ENCODE measurements around the gene ESR2.

ESR2 gene

DNA sequence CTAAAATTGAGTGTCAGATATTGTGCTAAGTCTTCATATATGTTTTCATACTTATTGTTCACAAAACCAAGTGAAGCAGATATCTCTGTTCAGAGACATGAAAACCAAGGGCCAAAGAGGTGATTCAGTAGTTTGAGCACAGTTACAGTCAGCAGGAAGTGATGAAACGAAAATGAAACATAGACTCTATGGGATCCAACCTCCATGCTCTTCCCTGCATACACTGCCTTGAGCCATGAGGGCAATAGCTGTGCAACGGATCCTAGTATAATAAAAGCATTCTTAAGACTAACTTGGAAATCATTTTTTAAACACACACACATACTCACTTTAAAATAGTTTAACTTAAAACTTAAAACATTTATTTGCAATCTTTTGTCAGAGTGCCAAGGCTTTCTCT, 27.9 kb downstream of the ESR2 start:
- no peak for DNase-seq (ENCODE audit: low read depth in 1 of 2, low spot score in 1 of 2)

DNA sequence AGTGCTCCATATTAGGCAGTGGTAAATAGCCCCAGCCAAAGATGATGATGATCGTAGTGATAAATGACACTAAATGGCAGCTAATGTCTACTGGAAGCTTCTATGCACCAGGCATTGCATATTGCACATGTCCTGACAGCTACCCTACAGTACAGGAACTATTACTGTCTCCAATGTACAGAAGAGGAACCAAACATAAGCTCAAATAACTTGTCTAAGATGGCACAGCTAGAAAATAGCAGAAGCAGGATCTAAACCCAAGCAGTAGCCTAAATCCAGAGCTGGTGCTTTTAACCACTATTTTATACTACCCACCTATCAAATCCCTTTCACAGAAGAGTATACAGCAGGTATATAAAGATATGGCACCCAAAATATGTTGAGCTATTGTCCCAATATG, 28.9 kb downstream of the ESR2 start:
- DNase-seq (ENCODE audit: low read depth in 1 of 2, low spot score in 1 of 2) = no peak

DNA sequence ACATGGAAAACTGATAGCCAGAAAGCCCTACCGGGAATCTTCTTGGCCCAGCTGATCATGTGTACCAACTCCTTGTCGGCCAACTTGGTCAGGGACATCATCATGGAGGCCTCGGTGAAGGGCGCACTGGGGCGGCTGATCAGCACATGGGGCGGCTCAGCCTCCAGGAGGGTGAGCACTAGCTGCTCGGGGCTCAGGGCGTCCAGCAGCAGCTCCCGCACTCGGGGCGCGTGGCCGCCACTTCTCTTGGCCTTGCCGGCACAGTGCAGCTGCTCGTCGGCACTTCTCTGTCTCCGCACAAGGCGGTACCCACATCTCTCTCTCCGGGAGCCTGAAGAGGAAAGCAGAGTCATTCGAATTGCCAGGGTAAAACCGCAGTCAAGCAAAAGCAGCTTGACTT, 33.8 kb downstream of the ESR2 start:
- no peak for DNase-seq (ENCODE audit: low read depth in 1 of 2, low spot score in 1 of 2)

DNA sequence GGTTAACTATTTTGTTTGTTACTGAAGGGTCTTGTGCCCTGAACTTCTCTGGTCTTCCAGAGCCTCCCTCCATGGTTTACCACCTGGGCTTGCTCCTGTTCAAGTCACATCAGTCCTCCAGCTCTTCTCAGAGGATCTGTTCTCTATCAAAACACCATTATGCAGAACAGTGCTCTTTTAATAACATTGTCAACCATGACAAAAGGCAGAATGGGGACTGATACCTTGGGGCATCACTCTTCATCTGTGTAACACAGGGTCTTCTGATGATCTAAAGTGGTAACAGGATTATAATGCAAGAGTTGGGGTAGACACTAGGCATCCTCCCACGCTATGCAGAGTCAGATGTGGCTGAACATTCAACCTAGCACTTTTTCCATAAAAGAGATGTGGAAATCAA, 38.4 kb downstream of the ESR2 start:
- DNase-seq (ENCODE audit: low read depth in 1 of 2, low spot score in 1 of 2) = no peak

- DNase-seq (ENCODE audit: low read depth in 1 of 2, low spot score in 1 of 2) = no peak
Measured at GRCh38 chr14:64253672-64254071, 40.5 kb downstream of the ESR2 start.

DNA sequence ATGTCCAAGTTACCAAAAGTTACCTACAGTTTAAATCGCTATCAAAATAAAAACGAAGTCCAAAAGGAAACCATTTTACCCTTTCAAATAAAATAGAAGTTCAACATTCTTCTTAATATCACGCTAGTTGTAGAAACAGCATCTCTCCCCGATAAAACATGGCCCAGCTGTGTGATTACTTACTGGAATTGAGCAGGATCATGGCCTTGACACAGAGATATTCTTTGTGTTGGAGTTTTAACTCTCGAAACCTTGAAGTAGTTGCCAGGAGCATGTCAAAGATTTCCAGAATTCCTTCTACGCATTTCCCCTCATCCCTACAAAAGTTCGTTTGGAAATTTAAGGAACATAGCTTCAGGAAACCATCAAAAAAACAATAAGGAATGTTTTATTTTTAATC, 44.8 kb downstream of the ESR2 start:
- DNase-seq (ENCODE audit: low read depth in 1 of 2, low spot score in 1 of 2) = no peak

GRCh38 chr14:64248689-64249088, 45.5 kb downstream of the ESR2 start:
- DNase-seq (ENCODE audit: low read depth in 1 of 2, low spot score in 1 of 2) = no peak

DNA sequence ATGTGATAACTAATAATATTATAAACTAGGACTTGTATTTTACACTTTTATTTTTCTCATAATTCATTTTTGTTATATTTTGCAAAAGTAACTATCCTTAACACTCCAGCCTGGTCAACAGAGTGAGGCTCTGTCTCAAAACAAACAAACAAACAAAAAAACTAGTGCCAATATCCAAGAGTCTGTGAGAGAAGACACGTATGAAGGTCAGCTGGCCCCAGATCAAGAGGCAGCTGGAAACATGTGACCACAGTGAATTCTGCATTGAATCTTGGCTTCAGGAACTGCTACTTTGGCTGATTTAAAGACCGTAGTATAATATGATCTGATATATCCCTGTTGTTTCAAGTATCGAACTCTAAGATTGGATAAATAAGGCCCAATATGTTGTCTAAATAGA, 47.0 kb downstream of the ESR2 start:
- DNase-seq (ENCODE audit: low read depth in 1 of 2, low spot score in 1 of 2) = no peak

- DNase-seq (ENCODE audit: low read depth in 1 of 2, low spot score in 1 of 2) = no peak
Measured at GRCh38 chr14:64246688-64247087, 47.5 kb downstream of the ESR2 start.

- DNase-seq (ENCODE audit: low read depth in 1 of 2, low spot score in 1 of 2) = no peak
Measured at GRCh38 chr14:64245491-64245890, 48.7 kb downstream of the ESR2 start.

DNA sequence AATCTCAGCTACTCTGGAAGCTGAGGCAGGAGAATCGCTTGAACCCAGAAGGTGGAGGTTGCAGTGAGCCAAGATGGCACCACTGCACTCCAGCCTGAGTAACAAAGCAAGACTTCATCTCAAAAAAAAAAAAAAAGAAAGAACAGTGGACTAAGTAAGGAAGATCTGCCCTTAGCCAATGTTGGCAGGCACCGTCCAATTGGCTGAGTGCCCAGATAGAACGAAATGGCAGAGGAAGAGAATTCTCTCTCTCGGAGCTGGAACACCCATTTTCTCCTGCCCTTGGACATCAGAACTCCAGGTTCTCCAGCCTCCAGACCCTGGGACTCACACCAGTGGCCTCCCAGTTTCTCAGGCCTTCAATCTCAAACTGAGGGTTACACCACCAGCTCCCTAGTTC, 49.9 kb downstream of the ESR2 start:
- no peak for DNase-seq (ENCODE audit: low read depth in 1 of 2, low spot score in 1 of 2)

- DNase-seq (ENCODE audit: low read depth in 1 of 2, low spot score in 1 of 2) = no peak
Measured at GRCh38 chr14:64238631-64239030, 55.5 kb downstream of the ESR2 start.

- no peak for DNase-seq (ENCODE audit: low read depth in 1 of 2, low spot score in 1 of 2)
Measured at GRCh38 chr14:64238049-64238448, 56.1 kb downstream of the ESR2 start.

- DNase-seq (ENCODE audit: low read depth in 1 of 2, low spot score in 1 of 2) = no peak
Measured at GRCh38 chr14:64235652-64236640, 58.2 kb downstream of the ESR2 start.

DNA sequence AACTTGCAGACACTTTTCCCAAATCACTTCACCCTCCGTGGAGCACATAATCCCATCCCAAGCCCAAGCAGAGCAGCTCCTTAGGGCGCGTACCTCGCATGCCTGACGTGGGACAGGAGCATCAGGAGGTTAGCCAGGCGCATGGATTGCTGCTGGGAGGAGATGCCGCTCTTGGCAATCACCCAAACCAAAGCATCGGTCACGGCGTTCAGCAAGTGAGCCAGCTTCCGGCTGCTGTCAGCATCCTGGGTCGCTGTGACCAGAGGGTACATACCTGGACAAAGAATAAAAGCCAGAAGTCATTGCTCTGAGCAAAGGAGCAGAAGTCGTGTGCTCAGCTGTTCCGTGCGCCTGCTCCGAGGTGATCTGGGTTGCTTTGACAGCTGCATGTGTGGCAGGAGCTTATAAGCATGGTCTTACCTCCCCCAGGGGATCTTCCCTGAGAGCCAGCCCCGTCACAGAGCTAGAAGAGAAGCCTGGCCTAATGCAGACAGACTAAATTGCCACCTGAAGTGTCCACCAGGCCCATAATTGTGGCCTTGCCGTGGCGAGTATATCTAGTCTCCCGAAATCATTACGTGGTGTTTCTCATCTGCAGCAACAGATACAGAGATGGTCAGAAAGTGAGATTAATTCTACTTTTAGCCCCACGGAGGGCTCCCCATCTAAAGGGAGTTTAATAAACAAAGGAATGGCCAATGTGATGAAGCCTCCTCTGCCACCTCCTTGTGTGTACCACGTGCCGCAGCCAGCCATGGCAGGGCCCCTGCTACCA, 59.1 kb downstream of the ESR2 start:
- no peak for DNase-seq (ENCODE audit: low read depth in 1 of 2, low spot score in 1 of 2)

GRCh38 chr14:64233531-64234190, 60.5 kb downstream of the ESR2 start:
- no peak for DNase-seq (ENCODE audit: low read depth in 1 of 2, low spot score in 1 of 2)

DNA sequence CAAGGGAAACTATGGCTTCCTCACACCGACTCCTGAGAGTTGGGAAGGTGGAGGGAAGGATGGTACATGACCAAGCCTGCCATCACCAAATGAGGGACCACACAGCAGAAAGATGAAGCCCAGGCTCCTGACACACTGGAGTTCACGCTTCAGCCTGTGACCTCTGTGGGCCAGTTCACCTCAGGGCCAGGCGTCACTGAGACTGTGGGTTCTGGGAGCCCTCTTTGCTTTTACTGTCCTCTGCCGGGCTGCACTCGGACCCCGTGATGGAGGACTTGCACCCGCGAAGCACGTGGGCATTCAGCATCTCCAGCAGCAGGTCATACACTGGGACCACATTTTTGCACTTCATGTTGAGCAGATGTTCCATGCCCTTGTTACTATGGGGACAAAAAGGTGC, 61.2 kb downstream of the ESR2 start:
- no peak for DNase-seq (ENCODE audit: low read depth in 1 of 2, low spot score in 1 of 2)

DNA sequence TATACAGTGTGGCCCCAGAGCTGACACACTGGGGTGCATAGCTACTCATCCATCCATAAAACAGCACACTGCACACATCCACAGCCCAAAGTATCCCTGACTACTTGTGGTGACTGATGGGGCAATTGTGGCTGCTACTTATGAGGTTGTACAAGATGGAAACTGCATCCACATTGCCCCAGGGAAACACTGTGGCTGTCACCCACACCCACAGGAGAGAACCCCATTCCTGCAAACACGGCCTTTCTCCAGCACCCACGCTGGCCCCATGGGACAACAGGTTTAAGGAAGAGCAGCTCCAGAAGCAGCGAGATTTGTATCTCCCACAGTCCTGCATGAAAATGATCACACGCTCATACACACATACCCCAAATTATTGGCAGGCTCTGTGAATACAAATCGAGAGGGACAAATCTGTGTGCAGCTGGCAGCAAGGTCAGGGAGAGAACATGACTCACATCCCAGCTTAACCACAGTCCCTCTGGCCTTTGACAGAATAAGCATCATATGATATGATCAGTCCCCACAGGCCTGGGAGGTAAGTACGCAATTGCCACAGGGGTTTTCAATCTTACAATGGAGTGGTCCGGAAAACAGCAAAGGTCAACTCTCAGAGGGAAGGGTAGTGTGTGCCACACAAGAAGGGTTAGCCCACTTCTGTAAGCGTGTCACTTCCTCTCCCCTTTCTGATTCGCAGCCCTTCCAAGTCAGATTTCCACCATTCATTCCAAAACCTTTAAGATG, 61.9 kb downstream of the ESR2 start:
- DNase-seq (ENCODE audit: low read depth in 1 of 2, low spot score in 1 of 2) = no peak

DNA sequence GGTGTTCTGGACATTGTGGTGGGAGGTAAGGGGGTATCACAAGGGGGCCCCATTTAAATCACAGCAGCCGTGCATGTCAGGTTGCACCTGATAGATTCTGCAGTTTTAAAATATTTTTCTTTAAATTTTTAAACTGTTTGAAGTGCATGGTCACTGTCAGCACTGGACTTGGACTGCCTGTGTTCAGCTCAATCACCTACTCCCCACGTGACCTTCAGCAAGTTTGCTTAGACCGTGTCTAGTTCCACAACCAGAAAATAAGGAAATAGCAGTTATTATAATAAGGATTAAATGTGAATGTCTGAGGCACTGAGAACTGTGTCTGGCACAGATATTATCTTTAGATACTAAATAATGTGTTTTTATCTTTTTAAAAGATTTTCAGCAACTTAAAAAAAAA, 64.7 kb downstream of the ESR2 start:
- no peak for DNase-seq (ENCODE audit: low read depth in 1 of 2, low spot score in 1 of 2)

DNA sequence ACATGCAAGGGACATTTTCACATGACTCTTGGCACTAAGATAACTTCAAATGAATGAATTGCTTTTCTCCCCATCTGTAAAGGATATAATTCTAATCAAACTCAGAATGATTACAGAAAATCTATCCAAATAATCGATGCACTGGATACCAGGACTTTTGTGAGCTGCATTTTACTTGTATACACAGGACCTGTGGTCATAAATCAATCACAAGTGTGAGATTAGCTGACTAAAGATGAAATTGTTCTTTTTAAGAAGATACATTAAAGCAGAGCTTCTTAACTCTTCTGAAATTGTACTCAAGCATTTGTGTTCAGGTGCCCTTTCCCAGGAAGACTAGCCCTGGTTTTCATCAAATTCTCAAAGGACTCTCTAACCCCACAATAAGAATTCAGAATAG, 66.3 kb downstream of the ESR2 start:
- DNase-seq (ENCODE audit: low read depth in 1 of 2, low spot score in 1 of 2) = no peak

DNA sequence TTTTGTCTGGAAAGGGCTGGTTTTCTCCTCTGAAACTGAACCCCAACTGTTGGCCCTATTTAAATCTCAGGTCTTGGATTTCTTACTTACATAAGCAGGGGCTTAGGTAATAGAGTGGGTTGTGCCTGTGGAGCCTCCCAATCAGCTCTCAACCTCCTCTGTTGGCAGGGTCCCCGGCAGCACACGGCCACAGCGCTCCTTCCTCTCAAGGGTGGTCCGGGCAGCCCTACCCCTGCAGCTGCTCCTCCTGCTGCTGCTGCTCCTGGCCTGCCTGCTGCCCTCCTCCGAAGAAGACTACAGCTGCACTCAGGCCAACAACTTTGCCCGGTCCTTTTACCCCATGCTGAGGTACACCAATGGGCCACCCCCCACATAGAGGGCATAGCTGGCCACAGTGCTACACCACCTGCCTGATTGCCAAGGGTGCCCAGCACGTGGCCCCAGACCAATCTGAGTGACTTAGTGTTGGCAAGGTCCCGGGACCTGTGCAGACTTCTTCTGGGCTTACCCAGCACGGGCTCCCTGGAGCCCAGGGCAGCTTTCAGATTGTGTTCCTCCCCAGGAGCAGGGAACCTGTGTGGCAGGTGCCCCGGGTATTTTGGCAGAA, 68.9 kb downstream of the ESR2 start:
- no peak for DNase-seq (ENCODE audit: low read depth in 1 of 2, low spot score in 1 of 2)
